Measurements from ENCODE around the gene KRT76.

- TF ChIP-seq CTCF (IDR thresholded peaks at IDR 0.05 in 8 of 11, conservative IDR thresholded peaks at IDR 0.05 in 3 of 11), result no peak
- TF ChIP-seq POLR2AphosphoS5 (IDR thresholded peaks at IDR 0.05), result no peak
- no peak for TF ChIP-seq POLR2A (IDR thresholded peaks at IDR 0.05)
Measured at GRCh38 chr12:52752516-52752915, 24.6 kb downstream of the KRT76 start.

Data from spleen (tissue), 7 donors.